Natural killer cell (primary cell): ENCODE results near the gene TFAP2C. TPM values are rescaled to one million over a fixed set of nuclear protein-coding genes. Genes with fewer than 3 reads are reported as not detected.

Experiments
- ATAC-seq, 3 donors: fragments of 150-1000 bp in 2 of 3; fragments of 200-7000 bp in 1 of 3; cut with Tn5 transposase; 1 replicate in 1 of 3; 2 replicates in 2 of 3; pipeline ENCODE4 v1.10.0; 2021; ENCODE audit warnings: mild to moderate bottlenecking in 2 of 3, moderate library complexity in 2 of 3
- DNase-seq, 2 donors: peaks; one replicate each; pipeline versions ENCODE4 v3.0.0 to v3.0.0-alpha.2; 2013 to 2021; ENCODE audit warnings: mixed read lengths in 1 of 2
- H3K27ac ChIP-seq: one replicate; pipeline ENCODE4 v1.5.1; 2013; ENCODE audit warnings: mild to moderate bottlenecking, low read length
- H3K27me3 ChIP-seq: one replicate; pipeline ENCODE4 v1.6.1; 2013; ENCODE audit warnings: low read length; ENCODE audit not compliant: control insufficient read depth, insufficient read depth
- H3K36me3 ChIP-seq: one replicate; pipeline ENCODE4 v1.6.1; 2013; ENCODE audit warnings: low read length; ENCODE audit not compliant: control insufficient read depth, insufficient read depth
- H3K4me1 ChIP-seq: one replicate; pipeline ENCODE4 v1.6.1; 2013; ENCODE audit warnings: low read length; ENCODE audit not compliant: control insufficient read depth, insufficient read depth
- H3K4me3 ChIP-seq: one replicate; pipeline ENCODE4 v1.5.1; 2013; ENCODE audit warnings: low read length
- H3K9me3 ChIP-seq: one replicate; pipeline ENCODE4 v1.6.1; 2013; ENCODE audit warnings: low read length; ENCODE audit not compliant: control insufficient read depth, insufficient read depth
- H3K27ac Mint-ChIP-seq, 2 donors: one replicate each; pipeline ENCODE4 v1.8.0; 2022; ENCODE audit warnings: mild to moderate bottlenecking in 2 of 2, mixed read lengths in 2 of 2, moderate library complexity in 1 of 2
- H3K27me3 Mint-ChIP-seq, 2 donors: one replicate each; pipeline ENCODE4 v1.8.0; 2022; ENCODE audit warnings: low read depth in 2 of 2, mixed read lengths in 2 of 2
- H3K36me3 Mint-ChIP-seq: one replicate; pipeline ENCODE4 v1.8.0; 2022; ENCODE audit warnings: mixed read lengths
- H3K4me1 Mint-ChIP-seq, 2 donors: one replicate each; pipeline ENCODE4 v1.8.0; 2022; ENCODE audit warnings: mixed read lengths in 2 of 2
- H3K4me3 Mint-ChIP-seq: one replicate; pipeline ENCODE4 v1.8.0; 2022; ENCODE audit warnings: mild to moderate bottlenecking, moderate library complexity, mixed read lengths
- H3K9me3 Mint-ChIP-seq, 2 donors: one replicate each; pipeline ENCODE4 v1.8.0; 2022; ENCODE audit warnings: mixed read lengths in 2 of 2
- WGBS: methylation state at CpG from one replicate; pipeline ENCODE4 v1.1.7; 2013; ENCODE audit warnings: missing lambda C conversion rate; ENCODE audit not compliant: insufficient coverage; 5-methylcytosine and 5-hydroxymethylcytosine counted together
- intact Hi-C: fragments of 100-400 bp; cut with micrococcal nuclease; formaldehyde crosslinking; loops from one replicate; pipeline ENCODE4 v1.14.2; 2022
- total RNA-seq, 4 donors: library from RNA; stranded (reverse); fragments of 120-200 nt in 1 of 4; gene quantifications; one replicate each; pipeline versions ENCODE4 v1.2.3 to v1.2.4, GENCODE V29; 2013 to 2022
- TF ChIP-seq, protein P1 (sequence below): fragments of 200-600 bp; IDR thresholded peaks from one replicate; pipeline ENCODE4 v1.8.0; 2022; ENCODE audit warnings: antibody characterized with exemption

The TFAP2C gene
- total RNA-seq, 3 donors from 2014 or later (not counting 1 experiment from before 2014, with no cell fraction given): not detected

DNA sequence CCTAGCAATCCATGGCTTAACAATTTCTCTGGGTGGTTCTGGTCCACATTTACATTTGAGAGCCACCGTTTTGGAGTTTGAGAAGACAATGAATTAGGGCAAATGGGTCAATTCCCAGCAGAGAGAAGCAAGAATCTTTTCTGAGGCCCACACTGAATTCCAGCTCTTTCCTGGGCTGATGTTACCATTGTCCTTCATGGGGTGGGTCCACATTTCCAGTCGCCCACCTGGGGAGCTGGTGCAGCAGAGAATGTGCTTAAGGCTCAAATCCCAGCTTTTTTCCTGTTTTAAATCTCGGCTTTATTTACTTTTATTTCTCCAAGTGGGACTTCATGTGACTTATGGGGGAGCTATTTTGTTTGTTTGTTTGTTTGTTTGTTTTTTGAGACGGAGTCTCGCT lies 44.2 kb upstream of the TFAP2C start:
- 87% methylated on average over 5 of the region's 5 CpGs for WGBS
- H3K27ac Mint-ChIP-seq: no peak overlapping the region

DNA sequence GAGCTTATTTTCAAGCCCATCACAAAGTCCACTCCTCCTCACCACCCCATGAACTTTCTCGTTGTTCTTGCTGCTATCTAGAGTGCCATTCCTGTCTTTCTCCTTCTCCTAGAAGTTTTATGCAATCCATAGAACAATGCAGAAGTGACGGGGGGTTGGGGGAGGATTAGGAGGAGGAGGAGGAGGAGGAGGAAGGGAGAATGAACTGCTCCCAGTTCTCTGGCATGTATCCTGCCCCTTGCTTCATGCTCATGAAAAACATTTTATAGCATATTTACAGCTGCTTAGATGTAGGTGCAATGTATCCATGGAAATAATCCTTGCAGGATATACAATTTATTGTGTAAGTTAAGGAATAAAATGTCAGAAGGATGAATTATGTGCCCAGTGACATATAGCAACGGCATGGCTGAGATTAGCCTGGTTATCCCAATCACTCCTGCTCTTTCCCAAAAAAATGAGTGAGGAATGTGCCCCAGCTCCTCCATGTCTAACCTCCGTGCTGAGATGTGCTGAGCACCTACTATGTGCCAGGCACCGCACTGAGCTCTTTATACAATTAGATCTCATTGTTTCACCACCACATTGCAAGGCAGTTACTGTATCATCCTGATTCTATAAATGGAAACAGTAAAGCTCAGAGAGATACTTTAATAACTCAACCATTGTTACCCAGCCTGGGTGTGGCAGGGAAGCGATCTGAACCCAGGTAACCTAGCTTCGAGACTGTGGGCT lies 41.6 kb upstream of the TFAP2C start:
- WGBS: 63% methylated on average over 6 of the region's 7 CpGs
- Mint-ChIP-seq H3K9me3 (no peaks in the 10 kb centered on the region), H3K36me3 (no peaks in the 10 kb centered on the region), H3K4me1 (no peaks in the 10 kb centered on the region), H3K27ac (no peak overlapping the region), H3K27me3 (peaks cover 0 to 7% of the 10 kb centered on the region in 2 donors), H3K4me3 (no peak overlapping the region)
- Histone ChIP-seq H3K4me3 (no peak overlapping the region), H3K27ac (no peak overlapping the region), H3K4me1 (no peaks in the 10 kb centered on the region), H3K9me3 (no peaks in the 10 kb centered on the region), H3K36me3 (no peaks in the 10 kb centered on the region), H3K27me3 (no peaks in the 10 kb centered on the region)
- no peak for DNase-seq
- intact Hi-C loops: no loop called here
- ATAC-seq: no peak
- TF ChIP-seq, protein P1, sequence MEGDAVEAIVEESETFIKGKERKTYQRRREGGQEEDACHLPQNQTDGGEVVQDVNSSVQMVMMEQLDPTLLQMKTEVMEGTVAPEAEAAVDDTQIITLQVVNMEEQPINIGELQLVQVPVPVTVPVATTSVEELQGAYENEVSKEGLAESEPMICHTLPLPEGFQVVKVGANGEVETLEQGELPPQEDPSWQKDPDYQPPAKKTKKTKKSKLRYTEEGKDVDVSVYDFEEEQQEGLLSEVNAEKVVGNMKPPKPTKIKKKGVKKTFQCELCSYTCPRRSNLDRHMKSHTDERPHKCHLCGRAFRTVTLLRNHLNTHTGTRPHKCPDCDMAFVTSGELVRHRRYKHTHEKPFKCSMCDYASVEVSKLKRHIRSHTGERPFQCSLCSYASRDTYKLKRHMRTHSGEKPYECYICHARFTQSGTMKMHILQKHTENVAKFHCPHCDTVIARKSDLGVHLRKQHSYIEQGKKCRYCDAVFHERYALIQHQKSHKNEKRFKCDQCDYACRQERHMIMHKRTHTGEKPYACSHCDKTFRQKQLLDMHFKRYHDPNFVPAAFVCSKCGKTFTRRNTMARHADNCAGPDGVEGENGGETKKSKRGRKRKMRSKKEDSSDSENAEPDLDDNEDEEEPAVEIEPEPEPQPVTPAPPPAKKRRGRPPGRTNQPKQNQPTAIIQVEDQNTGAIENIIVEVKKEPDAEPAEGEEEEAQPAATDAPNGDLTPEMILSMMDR: no peak

More for the DNA sequence above, 44.2 kb upstream of the TFAP2C start:
- no peaks in the 10 kb centered on the region for H3K4me1 Mint-ChIP-seq
- H3K9me3 Mint-ChIP-seq: no peaks in the 10 kb centered on the region
- no peaks in the 10 kb centered on the region for H3K36me3 ChIP-seq
- intact Hi-C loops: no loop called here
- H3K27me3 ChIP-seq: no peaks in the 10 kb centered on the region
- H3K9me3 ChIP-seq: no peaks in the 10 kb centered on the region
- DNase-seq: no peak
- TF ChIP-seq, protein P1: no peak
- H3K36me3 Mint-ChIP-seq: no peaks in the 10 kb centered on the region
- no peak for ATAC-seq
- H3K4me1 ChIP-seq: no peaks in the 10 kb centered on the region
- H3K4me3 Mint-ChIP-seq: no peak overlapping the region
- no peak overlapping the region for H3K27ac ChIP-seq
- H3K4me3 ChIP-seq: no peak overlapping the region
- H3K27me3 Mint-ChIP-seq: peaks cover 2 to 7% of the 10 kb centered on the region in 2 donors

DNA sequence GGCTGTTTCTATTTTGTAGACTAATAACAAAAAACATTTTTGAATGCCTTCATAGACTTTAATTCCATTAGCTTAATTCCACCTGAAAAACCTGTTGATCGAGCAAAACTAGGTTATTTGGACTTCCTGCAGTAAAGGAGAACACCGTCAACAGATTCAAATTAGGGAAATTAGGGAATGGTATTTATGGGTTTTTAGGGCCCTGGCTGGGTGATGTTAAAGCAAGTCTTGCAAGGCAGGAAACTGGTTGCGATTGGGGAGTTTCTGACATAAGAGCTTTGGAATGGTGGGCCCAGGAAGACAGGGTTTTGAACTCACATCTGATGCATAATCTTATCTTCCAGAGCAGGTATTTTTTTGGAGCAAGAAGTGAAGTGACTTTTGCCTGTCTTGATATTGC lies 40.1 kb upstream of the TFAP2C start:
- ATAC-seq (no peak), DNase-seq (no peak)
- Histone ChIP-seq H3K4me3 (no peak overlapping the region), H3K27ac (no peak overlapping the region), H3K4me1 (no peaks in the 10 kb centered on the region), H3K27me3 (no peaks in the 10 kb centered on the region), H3K36me3 (no peaks in the 10 kb centered on the region), H3K9me3 (no peaks in the 10 kb centered on the region)
- 85% methylated on average over 3 of the region's 3 CpGs for WGBS
- no peaks in the 10 kb centered on the region for H3K4me1 Mint-ChIP-seq
- H3K27me3 Mint-ChIP-seq: peaks cover 0 to 7% of the 10 kb centered on the region in 2 donors
- H3K9me3 Mint-ChIP-seq: no peaks in the 10 kb centered on the region
- H3K4me3 Mint-ChIP-seq: no peak overlapping the region
- TF ChIP-seq, protein P1: no peak
- no peaks in the 10 kb centered on the region for H3K36me3 Mint-ChIP-seq
- intact Hi-C loops: no loop called here
- no peak overlapping the region for H3K27ac Mint-ChIP-seq

DNA sequence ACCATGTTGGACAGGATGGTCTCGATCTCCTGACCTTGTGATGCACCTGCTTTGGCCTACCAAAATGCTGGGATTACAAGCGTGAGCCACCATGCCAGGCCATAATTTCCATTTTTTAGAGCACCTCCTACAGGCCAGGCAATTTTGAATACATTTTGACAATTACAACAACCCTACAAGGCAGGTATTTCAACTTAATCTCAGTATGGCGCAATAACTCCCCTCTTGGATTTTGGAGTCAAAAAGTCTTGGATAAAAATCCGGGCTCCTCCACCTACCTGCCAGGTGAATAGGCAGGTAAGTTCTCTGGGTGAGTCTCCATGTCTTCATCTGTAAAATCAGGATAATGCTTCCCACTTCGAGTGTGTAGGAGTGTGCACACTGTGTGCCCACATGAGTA lies 39.5 kb upstream of the TFAP2C start:
- no peaks in the 10 kb centered on the region for H3K36me3 ChIP-seq
- intact Hi-C loops: no loop called here
- no peak overlapping the region for H3K27ac ChIP-seq
- no peaks in the 10 kb centered on the region for H3K36me3 Mint-ChIP-seq
- ATAC-seq: no peak
- no peak for DNase-seq
- no peaks in the 10 kb centered on the region for H3K9me3 Mint-ChIP-seq
- H3K27me3 ChIP-seq: no peaks in the 10 kb centered on the region
- H3K27ac Mint-ChIP-seq: no peak overlapping the region
- 76% methylated on average over 4 of the region's 5 CpGs for WGBS
- H3K27me3 Mint-ChIP-seq: peaks cover 0 to 7% of the 10 kb centered on the region in 2 donors
- H3K4me1 ChIP-seq: no peaks in the 10 kb centered on the region
- no peaks in the 10 kb centered on the region for H3K4me1 Mint-ChIP-seq
- H3K4me3 Mint-ChIP-seq: no peak overlapping the region
- TF ChIP-seq, protein P1: no peak
- no peaks in the 10 kb centered on the region for H3K9me3 ChIP-seq
- no peak overlapping the region for H3K4me3 ChIP-seq
